CD4-positive, alpha-beta T cell treated with Interleukin-1 beta for 1 hour (primary cell): ENCODE measurements around the gene ATXN3L.
A peak's percentile ranks its signal among the peaks of the same experiment; 100 is the strongest.

ENCODE experiments used
- DNase-seq, 2 donors: peaks; one replicate each; pipeline ENCODE4 v3.0.0-alpha.2; 2020 to 2022

Gene ATXN3L

GRCh38 chrX:13319953-13320352, at the start of gene ATXN3L:
TSS of gene ATXN3L (minus strand) at chrX:13320053. CDS start at chrX:13319934, 119 bp downstream.
- no peak for DNase-seq

- no peak for DNase-seq
Measured at GRCh38 chrX:13369256-13370030, 49.6 kb upstream of the ATXN3L start.

GRCh38 chrX:13367950-13368349, 48.1 kb upstream of the ATXN3L start:
- DNase-seq: no peak

GRCh38 chrX:13366698-13367097, 46.8 kb upstream of the ATXN3L start:
- no peak for DNase-seq

GRCh38 chrX:13365161-13365560, 45.3 kb upstream of the ATXN3L start:
- DNase-seq: no peak

GRCh38 chrX:13364230-13364857, 44.5 kb upstream of the ATXN3L start:
- no peak for DNase-seq

GRCh38 chrX:13360146-13360545, 40.3 kb upstream of the ATXN3L start:
- peak in 1 of 2 donors; percentile 17 for DNase-seq

GRCh38 chrX:13357925-13358324, 38.1 kb upstream of the ATXN3L start:
- DNase-seq: no peak

GRCh38 chrX:13346646-13347045, 26.8 kb upstream of the ATXN3L start:
- DNase-seq: no peak

- DNase-seq: no peak
Measured at GRCh38 chrX:13345438-13345837, 25.6 kb upstream of the ATXN3L start.

- DNase-seq: no peak
Measured at GRCh38 chrX:13345037-13345436, 25.2 kb upstream of the ATXN3L start.

- DNase-seq: peak; percentile 0 to 1
Measured at GRCh38 chrX:13341491-13342101, 21.7 kb upstream of the ATXN3L start.

GRCh38 chrX:13340182-13340791, 20.4 kb upstream of the ATXN3L start:
- no peak for DNase-seq

- DNase-seq: no peak
Measured at GRCh38 chrX:13339607-13340006, 19.8 kb upstream of the ATXN3L start.

- DNase-seq: no peak
Measured at GRCh38 chrX:13338996-13339515, 19.2 kb upstream of the ATXN3L start.

GRCh38 chrX:13334491-13334890, 14.6 kb upstream of the ATXN3L start:
- DNase-seq: no peak

GRCh38 chrX:13330446-13330845, 10.6 kb upstream of the ATXN3L start:
- no peak for DNase-seq

GRCh38 chrX:13327666-13328065, 7.8 kb upstream of the ATXN3L start:
- DNase-seq: no peak

GRCh38 chrX:13323241-13323640, 3.4 kb upstream of the ATXN3L start:
- no peak for DNase-seq

- DNase-seq: no peak
Measured at GRCh38 chrX:13317366-13317765, 2.5 kb downstream of the ATXN3L start.

- DNase-seq: no peak
Measured at GRCh38 chrX:13311560-13311959, 8.3 kb downstream of the ATXN3L start.

- DNase-seq: no peak
Measured at GRCh38 chrX:13309631-13310030, 10.2 kb downstream of the ATXN3L start.

GRCh38 chrX:13307041-13307440, 12.8 kb downstream of the ATXN3L start:
- DNase-seq: no peak
